ENCODE data around the gene ZNF568. TPM values are rescaled to one million over a fixed set of nuclear protein-coding genes. Genes with fewer than 3 reads are reported as not detected.

ZNF568 gene
- total and polyA plus RNA-seq, 2 of the 4 experiments (the other 2 are of a cell fraction): 3.0 to 7.3 TPM

DNA sequence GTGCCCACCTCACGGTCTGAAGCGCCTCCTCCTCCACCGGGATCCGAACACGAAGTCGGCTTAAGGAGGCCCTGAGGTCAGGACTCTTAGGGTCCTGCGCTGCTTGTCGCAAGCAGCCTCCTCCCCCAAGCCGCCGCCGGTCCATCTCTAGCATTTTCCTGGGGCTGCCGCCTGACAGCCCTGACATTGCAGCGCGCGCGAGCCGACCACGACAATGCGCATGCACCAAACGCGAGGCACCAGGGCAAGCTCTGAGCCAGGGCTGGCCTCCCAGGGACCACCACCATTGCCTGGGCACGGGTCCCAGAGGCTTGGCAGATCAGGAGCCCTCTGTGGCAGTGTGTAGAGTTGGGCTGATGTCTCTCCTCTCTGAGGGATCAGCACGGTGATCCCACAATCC lies 98.3 kb downstream of the ZNF568 start:
- Histone ChIP-seq H3K23ac (ENCODE audit: low read depth, low read length) (no peak overlapping the region), H4K5ac (ENCODE audit: low read depth, low read length) (no peak overlapping the region), H3K9me3 (ENCODE audit: control insufficient read depth, insufficient read depth, low read length) (peaks cover 64% of the 10 kb centered on the region), H4K91ac (ENCODE audit: insufficient read depth, low read depth, low read length) (no peak overlapping the region), H3K4me3 (ENCODE audit: insufficient read depth, low read depth, low read length) (no peak overlapping the region), H3K79me1 (ENCODE audit: low read depth in 1 of 2, low read length in 2 of 2) (no peaks in the 10 kb centered on the region), H3K9ac (ENCODE audit: low read depth, low read length) (no peak overlapping the region), H2BK120ac (ENCODE audit: low read depth, low read length) (no peak overlapping the region), H4K8ac (ENCODE audit: low read depth in 2 of 2, low read length in 2 of 2) (no peak overlapping the region), H3K9me1 (ENCODE audit: insufficient read depth, low read length) (no peaks in the 10 kb centered on the region), H3K18ac (ENCODE audit: low read depth, low read length) (no peak overlapping the region), H2AFZ (replicated peaks; ENCODE audit: low read length, poor library complexity) (no peak overlapping the region), H2AK9ac (replicated peaks; ENCODE audit: low read depth, low read length, poor library complexity) (no peak overlapping the region), H3K4me2 (ENCODE audit: low read depth, low read length) (no peak overlapping the region), H4K20me1 (ENCODE audit: insufficient read depth, low read length) (no peaks in the 10 kb centered on the region), H2BK15ac (ENCODE audit: low read depth, low read length) (no peak overlapping the region), H2BK20ac (ENCODE audit: low read depth, low read length) (no peak overlapping the region), H3K4me1 (ENCODE audit: control insufficient read depth, insufficient read depth, low read length) (no peaks in the 10 kb centered on the region), H3K36me3 (ENCODE audit: control insufficient read depth, insufficient read depth, low read length) (no peaks in the 10 kb centered on the region), H2BK5ac (ENCODE audit: low read depth, low read length, poor library complexity, severe bottlenecking) (no peak overlapping the region), H3K27ac (ENCODE audit: insufficient read depth, low read length) (no peak overlapping the region), H3K27me3 (ENCODE audit: control insufficient read depth, insufficient read depth, low read length) (no peaks in the 10 kb centered on the region), H3K14ac (replicated peaks; ENCODE audit: low read depth, low read length) (no peak overlapping the region), H2AK5ac (ENCODE audit: low read depth, low read length) (no peak overlapping the region), H3K4ac (ENCODE audit: low read depth, low read length) (no peak overlapping the region), H3K56ac (ENCODE audit: extremely low read depth, insufficient read depth, low read length) (no peak overlapping the region)
- ATAC-seq (ENCODE audit: low read depth): no peak
- TF ChIP-seq CTCF (conservative IDR thresholded peaks at IDR 0.05; ENCODE audit: low read depth, low read length) (no peak), SMC3 (IDR thresholded peaks at IDR 0.05; ENCODE audit: low read depth, low read length) (no peak), RAD21 (IDR thresholded peaks at IDR 0.05; ENCODE audit: low read length) (no peak), MAFK (IDR thresholded peaks at IDR 0.05; ENCODE audit: low read depth, low read length) (no peak), USF2 (IDR thresholded peaks at IDR 0.05; ENCODE audit: low read depth, low read length) (no peak), RFX5 (IDR thresholded peaks at IDR 0.05; ENCODE audit: low read depth, low read length) (no peak), CHD1 (IDR thresholded peaks at IDR 0.05; ENCODE audit: low read depth, low read length) (no peak), RCOR1 (IDR thresholded peaks at IDR 0.05; ENCODE audit: insufficient replicate concordance, low read length) (no peak), MXI1 (IDR thresholded peaks at IDR 0.05; ENCODE audit: borderline replicate concordance, low read depth, low read length) (no peak), MAZ (IDR thresholded peaks at IDR 0.05; ENCODE audit: borderline replicate concordance, low read depth, low read length) (no peak), CEBPB (IDR thresholded peaks at IDR 0.05; ENCODE audit: low read depth, low read length) (no peak), BHLHE40 (IDR thresholded peaks at IDR 0.05; ENCODE audit: low read depth, low read length) (no peak), NFE2L2 (IDR thresholded peaks at IDR 0.05; ENCODE audit: low read depth, low read length) (no peak), POLR2A (IDR thresholded peaks at IDR 0.05; ENCODE audit: low read depth, low read length) (no peak), FOS (IDR thresholded peaks at IDR 0.05; ENCODE audit: low read depth, low read length) (no peak)
- TF ChIP-seq, protein P1, sequence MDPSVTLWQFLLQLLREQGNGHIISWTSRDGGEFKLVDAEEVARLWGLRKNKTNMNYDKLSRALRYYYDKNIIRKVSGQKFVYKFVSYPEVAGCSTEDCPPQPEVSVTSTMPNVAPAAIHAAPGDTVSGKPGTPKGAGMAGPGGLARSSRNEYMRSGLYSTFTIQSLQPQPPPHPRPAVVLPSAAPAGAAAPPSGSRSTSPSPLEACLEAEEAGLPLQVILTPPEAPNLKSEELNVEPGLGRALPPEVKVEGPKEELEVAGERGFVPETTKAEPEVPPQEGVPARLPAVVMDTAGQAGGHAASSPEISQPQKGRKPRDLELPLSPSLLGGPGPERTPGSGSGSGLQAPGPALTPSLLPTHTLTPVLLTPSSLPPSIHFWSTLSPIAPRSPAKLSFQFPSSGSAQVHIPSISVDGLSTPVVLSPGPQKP (IDR thresholded peaks at IDR 0.05; ENCODE audit: borderline replicate concordance, low read depth, low read length): no peak
- 96% methylated on average over 16 of the region's 23 CpGs; no CpG with 5 or more reads in 1 of the 2 experiments for WGBS, 2 experiments (ENCODE audit: extremely low coverage in 2 of 2, insufficient read length in 1 of 2)
- no peak for DNase-seq
- intact Hi-C loops (cut with micrococcal nuclease): no loop called here
- CTCF ChIA-PET: no interaction called here
- POLR2A ChIA-PET (ENCODE audit: unreplicated experiment): no interaction called here
- dilution Hi-C loops (cut with HindIII; ENCODE audit: low sequenced_read_pairs, unreplicated experiment): no loop called here
- in situ Hi-C loops (cut with MboI; ENCODE audit: low sequenced_read_pairs): no loop called here
- BruUV-seq (replicated peaks): no TSS peak
